ENCODE results near the gene UBR1.
"Not testable (repeated sequence)": the region's sequence is repeated elsewhere in the genome, so short reads cannot be mapped to it uniquely, and the experiment has no call there.

- TF ChIP-seq POLR2AphosphoS5, CTCF, EP300 (IDR thresholded peaks at IDR 0.05): not testable (repeated sequence)
Measured at GRCh38 chr15:43035240-43035639, 70.6 kb downstream of the UBR1 start.
